ENCODE data around the gene IGF2BP2.

The IGF2BP2 gene

DNA sequence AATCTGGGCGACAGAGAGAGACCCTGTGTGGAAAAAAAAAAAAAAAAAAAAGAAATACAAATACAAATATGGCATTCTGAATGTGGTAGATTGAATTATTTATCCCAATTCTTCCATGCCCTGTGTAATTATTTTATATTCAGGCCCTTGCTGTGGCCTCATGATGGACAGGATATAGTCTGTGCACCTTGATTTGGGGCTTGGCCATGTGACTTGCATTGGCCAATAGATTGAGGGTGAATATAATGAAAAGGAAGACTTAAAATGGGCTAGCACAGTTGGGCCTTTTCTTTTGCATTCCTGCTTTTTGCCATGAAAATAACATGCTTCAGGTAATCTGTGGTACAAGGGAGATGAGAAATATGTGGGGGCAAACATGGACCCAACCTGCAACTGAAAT is 27.1 kb upstream of the IGF2BP2 start:
- TF ChIP-seq, protein P1, sequence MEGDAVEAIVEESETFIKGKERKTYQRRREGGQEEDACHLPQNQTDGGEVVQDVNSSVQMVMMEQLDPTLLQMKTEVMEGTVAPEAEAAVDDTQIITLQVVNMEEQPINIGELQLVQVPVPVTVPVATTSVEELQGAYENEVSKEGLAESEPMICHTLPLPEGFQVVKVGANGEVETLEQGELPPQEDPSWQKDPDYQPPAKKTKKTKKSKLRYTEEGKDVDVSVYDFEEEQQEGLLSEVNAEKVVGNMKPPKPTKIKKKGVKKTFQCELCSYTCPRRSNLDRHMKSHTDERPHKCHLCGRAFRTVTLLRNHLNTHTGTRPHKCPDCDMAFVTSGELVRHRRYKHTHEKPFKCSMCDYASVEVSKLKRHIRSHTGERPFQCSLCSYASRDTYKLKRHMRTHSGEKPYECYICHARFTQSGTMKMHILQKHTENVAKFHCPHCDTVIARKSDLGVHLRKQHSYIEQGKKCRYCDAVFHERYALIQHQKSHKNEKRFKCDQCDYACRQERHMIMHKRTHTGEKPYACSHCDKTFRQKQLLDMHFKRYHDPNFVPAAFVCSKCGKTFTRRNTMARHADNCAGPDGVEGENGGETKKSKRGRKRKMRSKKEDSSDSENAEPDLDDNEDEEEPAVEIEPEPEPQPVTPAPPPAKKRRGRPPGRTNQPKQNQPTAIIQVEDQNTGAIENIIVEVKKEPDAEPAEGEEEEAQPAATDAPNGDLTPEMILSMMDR (IDR thresholded peaks at IDR 0.05; ENCODE audit: insufficient read depth, low read depth, low read length, missing control alignments): no peak
- no peak overlapping the region for H3K4me3 ChIP-seq (ENCODE audit: low read depth, low read length)
- DNase-seq (ENCODE audit: low read depth): no peak

DNA sequence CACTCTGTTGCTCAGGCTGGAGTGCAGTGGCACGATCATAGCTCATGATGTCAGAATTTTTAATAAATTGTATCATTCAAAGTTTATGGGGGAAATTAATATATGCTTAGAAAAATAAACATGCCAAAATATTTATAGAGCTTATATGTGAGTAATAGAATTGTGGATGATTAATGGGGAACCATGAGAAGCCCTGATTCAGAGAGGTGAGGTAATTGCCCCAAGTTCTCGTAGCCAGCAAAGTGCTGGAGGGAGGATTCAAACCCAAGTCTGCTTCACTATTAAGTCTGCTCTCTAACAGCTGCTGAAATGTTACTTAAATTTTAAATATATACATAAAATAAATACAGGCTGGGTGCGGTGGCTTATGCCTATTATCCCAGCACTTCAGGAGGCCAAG is 26.2 kb upstream of the IGF2BP2 start:
- DNase-seq (ENCODE audit: low read depth): no peak
- H3K4me3 ChIP-seq (ENCODE audit: low read depth, low read length): no peak overlapping the region
- TF ChIP-seq, protein P1 (IDR thresholded peaks at IDR 0.05; ENCODE audit: insufficient read depth, low read depth, low read length, missing control alignments): no peak

DNA sequence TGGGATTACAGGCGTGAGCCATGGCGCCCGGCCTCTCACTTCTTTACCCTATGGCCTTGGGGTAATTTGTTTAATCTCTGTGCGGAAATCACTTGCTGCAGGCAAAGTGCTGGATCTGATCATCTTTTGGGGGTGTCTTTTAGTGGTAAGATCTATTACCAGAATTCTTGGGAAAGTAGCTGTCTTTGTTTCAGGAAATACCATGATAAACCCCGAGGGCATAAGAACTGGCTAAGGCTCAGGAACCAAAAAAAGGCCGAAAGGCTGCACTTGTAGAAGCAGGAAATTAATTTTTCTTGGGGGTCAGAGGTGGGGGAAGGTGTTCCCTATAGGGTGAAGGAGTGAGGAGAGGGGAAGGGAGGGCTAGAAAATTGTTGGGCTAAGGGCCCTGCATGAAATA is 22.7 kb upstream of the IGF2BP2 start:
- no peak overlapping the region for H3K4me3 ChIP-seq (ENCODE audit: low read depth, low read length)
- no peak for DNase-seq (ENCODE audit: low read depth)
- TF ChIP-seq, protein P1 (IDR thresholded peaks at IDR 0.05; ENCODE audit: insufficient read depth, low read depth, low read length, missing control alignments): no peak

DNA sequence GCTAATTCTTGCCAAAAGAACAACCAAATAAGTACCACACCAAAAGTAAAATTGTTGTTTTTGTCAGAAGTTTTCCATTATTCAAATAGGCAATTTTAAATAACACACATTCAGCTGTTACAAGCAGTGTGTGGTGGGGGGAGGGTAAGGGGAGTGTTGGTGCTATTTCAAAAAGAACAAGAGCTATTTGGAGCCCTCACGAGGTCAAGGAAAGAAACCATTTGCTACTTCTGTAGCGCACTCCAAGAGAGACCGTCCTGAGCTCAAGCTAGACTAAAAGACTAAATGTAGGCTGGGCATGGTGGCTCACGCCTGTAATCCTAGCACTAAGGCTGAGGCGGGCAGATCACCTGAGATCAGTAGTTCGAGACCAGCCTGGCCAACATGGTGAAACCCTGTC is 21.2 kb upstream of the IGF2BP2 start:
- DNase-seq (ENCODE audit: low read depth): no peak
- TF ChIP-seq, protein P1 (IDR thresholded peaks at IDR 0.05; ENCODE audit: insufficient read depth, low read depth, low read length, missing control alignments): no peak
- H3K4me3 ChIP-seq (ENCODE audit: low read depth, low read length): no peak overlapping the region

DNA sequence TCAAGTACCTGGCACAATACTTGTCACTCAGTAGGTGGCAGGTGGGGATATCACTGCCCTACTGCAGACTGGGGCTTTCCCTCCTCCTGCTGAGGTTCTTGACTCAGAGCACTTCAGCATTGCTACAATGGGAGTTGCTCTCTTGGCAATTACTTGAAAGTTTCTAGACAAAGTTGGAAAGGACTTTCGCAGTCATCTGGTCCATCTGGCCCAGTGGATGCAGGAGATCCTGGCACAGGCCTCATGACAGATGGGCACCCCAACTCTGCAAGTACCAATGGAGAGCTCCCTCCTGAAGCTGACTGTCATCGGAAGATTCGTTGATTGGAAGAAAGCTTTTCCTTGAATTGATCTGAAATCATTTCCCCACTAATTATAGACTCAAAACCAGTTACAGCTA is 19.2 kb upstream of the IGF2BP2 start:
- TF ChIP-seq, protein P1 (IDR thresholded peaks at IDR 0.05; ENCODE audit: insufficient read depth, low read depth, low read length, missing control alignments): no peak
- no peak overlapping the region for H3K4me3 ChIP-seq (ENCODE audit: low read depth, low read length)
- DNase-seq (ENCODE audit: low read depth): no peak

- no peak overlapping the region for H3K4me3 ChIP-seq (ENCODE audit: low read depth, low read length)
- TF ChIP-seq, protein P1 (IDR thresholded peaks at IDR 0.05; ENCODE audit: insufficient read depth, low read depth, low read length, missing control alignments): no peak
- no peak for DNase-seq (ENCODE audit: low read depth)
Measured at GRCh38 chr3:185843635-185844034, 18.8 kb upstream of the IGF2BP2 start.

- no peak overlapping the region for H3K4me3 ChIP-seq (ENCODE audit: low read depth, low read length)
- DNase-seq (ENCODE audit: low read depth): no peak
- TF ChIP-seq, protein P1 (IDR thresholded peaks at IDR 0.05; ENCODE audit: insufficient read depth, low read depth, low read length, missing control alignments): no peak
Measured at GRCh38 chr3:185843126-185843525, 18.3 kb upstream of the IGF2BP2 start.
